ENCODE data around the gene SPINT2.

The SPINT2 gene

DNA sequence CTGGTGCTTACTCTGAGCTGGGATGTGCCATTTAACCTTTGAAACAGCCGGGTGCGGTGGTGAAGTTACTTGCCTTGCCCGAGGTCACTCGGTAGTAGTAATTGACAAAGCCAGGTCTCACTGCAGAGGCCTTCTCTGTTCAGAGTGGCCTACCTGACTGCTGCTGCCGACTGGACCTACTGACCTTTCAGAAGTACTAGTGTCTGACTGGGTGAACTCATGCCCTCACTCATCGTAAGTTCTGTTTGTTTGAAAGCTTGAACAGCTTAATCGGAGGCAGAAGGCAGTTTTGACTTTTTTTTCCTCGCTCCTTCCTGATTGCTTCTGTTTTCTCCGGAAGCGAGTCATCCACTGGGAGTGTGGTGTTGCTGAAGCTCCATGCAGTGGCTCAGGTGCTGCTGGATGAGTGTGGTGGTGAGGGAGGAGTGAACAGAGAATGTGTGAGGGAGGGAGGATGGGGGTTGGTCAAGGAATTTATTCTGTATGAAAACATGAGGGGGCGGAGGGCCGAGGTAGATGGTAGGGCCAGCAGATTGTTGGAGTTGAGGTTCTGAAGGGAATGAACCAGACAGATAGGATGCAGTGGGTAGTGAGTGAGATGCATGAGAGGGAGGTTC lies 2.7 kb downstream of the SPINT2 start:
- DNase-seq, result peak in 2 of 56 donors; percentile 12 to 20

DNA sequence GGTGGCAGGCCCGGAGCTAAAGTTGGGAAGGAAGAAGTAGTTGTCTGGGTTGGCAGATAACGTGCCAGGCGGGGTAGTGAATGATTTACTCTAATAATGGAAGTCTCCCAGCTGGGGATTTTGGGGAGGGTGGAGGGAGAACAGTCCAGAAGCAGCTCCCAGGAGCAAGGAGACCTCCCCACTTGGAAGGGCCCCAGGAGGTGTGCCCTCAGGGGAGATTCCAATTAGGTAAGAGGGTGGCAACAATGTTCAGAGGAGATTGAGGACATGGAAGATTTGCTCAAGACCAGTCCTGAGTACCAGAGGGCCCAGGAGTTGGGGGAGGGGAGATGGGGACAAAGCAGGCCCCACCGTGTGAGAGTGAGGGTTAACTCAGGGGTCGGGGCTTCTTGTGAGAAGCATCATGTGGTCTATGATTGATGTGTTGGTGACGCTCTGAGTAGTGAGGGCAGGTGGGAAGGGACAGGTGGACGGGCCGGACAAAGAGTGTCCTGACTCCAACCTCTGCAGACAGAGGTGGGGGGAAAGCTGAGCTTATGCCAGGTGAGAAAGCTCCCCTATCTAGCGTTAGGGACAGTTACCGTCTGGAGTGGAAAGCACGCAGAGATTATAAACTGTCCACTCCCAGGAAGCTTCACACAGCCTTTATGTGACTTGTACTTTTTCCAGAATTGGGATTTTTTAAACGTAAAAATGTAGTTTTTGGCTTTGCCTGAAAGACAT lies 3.5 kb downstream of the SPINT2 start:
- no peak for DNase-seq

DNA sequence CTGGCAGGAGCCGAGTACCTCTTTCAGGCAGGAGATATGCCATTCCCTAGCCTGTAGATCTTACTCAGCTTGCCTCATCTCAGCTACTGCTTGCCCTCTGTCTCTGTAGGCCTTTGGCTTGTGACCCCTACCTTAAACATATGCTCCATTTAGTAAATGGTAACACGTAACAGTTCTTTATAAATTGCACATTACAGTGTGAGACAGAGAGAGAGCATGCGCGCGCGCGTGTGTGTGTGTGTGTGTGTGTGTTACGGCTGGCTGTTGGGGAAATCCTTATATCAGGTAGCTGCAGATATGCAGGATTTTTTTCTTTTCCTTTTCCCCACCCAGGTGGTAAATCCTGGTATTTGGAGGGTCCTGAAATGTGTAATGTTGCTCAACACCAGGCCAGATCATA lies 4.2 kb downstream of the SPINT2 start:
- no peak for DNase-seq

DNA sequence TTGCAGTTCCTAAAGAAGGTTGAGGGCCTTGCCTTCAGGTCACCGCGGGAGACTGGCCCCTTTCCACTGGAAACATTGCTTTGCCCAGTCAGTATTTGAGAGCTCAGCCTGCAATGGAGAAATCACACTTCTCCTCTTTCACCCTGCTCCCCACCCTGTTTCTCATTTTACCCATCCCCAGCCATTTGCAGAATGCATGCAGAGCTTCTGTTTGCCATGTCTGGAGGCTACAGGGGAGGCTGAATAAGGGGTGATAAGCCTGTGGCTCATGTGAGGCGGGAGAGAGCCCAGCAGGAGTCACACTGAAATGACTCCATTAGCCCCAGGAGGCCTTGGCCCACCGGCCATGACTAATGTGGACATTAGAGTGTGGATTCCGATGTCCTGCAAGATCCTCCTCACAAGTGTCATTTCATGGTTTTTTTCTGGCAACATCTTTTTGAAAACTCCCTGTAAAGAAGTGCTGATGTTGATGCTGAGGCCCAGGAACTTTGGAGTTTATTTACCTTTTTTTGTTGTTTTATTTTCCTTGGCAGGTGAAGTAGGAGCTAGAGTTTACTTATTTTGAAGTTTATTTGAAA lies 6.3 kb downstream of the SPINT2 start:
- DNase-seq, result no peak

DNA sequence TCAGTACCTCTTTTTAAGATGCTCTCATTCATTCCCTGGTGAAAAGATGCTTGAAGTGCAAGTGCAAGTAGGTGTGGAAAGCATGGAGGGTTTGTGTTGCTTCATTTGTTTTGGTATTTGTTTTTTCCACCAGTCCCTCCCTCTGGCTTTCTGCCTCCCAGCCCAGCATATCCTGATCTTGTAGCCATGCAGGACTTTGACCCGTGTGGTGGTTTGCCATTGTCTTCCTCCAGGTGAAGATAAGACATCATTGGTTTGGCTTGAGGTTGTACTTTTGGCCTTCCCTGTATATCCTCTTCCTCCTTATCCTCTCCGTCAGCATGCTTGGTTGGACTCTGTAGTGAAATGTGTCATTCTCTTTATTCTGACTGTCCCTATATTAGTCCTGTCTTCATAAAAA lies 9.1 kb downstream of the SPINT2 start:
- DNase-seq, result no peak

DNA sequence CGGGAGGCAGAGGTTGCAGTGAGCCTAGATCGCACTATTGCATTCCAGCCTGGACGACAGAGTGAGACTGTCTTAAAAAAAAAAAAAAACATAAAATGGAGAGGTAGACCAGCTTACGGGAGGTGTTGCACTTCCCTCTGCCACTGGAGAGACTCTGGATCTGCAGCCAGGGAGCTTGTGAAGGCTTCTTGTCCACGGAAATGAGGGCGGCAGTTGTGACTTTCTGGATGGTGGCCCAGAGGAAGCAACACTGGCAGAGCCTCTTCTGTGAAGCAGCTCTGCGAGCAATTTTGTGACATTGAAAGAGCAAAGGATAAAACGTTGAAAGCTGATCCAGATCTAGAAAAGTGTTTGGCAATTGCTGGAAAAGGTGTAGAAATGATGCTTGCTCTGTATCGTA lies 10.4 kb downstream of the SPINT2 start:
- DNase-seq, result peak in 43 of 56 donors; percentile 8 to 83 (median 53)

DNA sequence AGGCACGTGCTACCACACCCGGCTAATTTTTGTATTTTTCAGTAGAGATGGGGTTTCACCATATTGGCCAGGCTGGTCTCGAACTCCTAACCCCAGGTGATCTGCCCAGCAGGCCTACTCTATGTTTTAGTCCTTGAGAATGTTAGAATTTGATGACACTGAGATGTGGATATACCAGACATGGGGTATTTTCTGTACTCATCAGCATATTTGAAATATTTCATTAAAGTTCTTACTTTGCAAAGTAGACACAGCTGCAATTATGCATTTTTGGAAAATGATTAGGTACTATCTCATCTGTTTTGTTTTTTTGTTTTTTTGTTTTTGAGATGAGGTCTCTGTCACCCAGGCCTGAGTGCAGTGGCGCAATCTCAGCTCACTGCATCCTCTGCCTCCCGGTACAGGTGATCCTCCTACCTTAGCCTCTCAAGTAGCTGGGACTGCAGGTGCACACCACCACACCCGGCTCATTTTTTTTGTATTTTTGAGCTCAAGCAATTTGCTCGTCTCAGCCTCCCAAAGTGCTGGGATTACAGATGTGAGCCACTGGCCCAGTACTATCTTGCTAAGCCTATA lies 12.7 kb downstream of the SPINT2 start:
- DNase-seq, result no peak

DNA sequence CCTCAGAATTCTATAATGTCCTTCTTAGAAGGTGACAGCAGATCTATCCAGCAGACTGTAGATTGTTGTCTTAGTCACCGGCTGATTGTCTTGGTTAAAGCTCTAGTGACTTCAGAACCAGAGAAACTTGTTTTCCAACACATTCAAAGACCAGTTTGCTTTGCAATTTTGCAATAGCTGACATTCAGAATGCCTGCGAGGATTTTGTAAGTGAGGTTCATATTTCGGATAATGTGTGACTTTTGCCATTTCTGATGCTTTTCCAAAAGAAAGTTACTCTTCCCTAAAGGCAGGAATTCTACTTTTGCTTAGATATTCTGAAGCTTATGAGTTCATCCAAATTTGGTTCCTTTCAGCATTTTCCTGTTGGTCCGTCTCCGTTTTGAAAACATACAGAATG lies 13.2 kb downstream of the SPINT2 start:
- no peak for DNase-seq

DNA sequence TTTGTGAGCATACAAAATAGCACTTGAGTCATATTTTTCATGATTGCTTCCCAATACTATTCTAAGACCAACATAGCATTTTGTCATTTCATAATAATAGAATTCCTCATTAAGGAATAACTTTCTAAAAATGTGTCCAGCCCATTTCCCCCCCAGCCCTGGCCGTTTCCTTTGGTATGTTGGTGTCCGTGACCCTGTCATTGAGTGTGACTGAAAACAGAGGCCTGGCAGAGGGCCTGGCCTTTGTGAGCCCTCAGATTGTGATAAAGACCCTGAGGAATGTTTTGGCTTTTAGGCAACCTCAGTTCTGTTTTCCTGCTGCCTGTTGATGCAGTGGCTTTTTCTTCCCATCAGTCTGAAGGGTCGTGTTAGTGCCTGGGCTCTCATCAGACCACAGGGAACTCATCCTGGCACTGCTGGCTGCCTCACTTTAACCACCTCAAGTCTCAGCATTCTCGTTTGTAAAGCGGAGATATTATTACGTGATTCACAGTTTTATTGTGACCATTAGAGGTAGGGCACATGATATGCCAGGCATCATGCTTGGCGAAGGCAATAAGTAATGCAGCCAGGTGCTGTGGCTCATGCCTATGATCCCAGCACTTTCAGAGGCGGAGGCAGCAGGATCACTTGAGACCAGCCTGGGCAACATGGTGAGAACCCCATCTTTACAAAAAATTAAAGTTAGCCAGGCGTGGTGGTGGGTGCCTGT lies 13.8 kb downstream of the SPINT2 start:
- DNase-seq, result no peak

DNA sequence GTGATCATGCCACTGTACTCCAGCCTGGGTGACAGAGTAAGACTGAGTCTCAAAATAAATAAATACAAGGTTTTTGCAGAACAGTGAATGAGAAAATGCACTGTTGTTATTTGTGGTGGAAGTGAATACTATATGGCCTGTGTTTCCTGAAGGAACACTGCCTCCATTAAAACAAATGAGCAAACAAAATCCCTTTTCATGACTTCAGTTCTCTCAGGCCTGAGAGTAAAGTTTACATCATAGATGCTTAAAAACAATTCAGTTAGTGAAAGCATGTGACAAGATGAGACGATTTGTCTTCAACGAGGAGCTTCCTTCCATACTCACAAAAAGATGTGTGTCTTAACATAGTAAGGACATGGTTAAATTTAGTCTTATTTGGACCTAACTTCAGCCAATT lies 14.4 kb downstream of the SPINT2 start:
- DNase-seq, result no peak

DNA sequence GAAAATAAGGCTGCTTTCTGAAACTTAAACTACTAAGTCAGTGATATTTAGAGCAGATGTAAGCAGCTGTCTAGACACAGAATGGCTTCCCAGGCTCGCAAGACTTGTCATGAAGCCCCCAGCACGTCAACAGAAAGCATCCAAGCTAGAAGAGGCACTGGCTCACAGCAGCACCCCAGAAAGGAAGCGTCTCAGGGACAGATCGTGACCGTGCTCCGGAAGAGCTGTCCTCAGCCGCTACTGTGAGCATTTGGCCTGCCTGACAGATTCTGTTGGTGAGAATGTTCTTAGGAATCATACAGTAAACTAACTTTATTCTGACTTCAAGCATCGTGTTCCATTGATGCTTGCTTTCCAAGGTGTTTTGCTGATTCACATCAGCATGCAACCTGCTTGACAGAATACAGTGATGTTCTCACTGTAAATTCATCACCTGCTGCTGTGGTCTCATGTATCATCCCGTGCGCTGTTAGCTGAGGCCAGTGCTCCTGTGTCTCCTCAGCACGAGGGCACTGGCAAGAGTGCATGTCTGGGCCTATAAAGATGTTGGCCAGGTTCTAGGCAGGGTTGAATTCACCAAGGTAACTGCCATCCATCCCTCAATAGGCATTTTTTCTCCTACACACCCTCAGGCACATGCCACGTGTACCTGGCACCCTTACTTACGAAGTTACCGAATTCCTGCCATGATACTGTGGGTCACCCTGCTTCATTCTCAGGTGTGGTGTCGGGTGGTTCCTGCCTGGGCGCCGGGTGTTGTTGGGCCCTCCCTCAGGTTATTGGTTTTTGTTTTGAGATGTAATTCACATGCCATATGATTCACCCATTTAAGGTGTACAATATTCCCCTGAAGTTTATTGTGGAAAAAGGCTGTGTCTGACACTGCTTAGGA lies 15.9 kb downstream of the SPINT2 start:
- DNase-seq, result no peak

DNA sequence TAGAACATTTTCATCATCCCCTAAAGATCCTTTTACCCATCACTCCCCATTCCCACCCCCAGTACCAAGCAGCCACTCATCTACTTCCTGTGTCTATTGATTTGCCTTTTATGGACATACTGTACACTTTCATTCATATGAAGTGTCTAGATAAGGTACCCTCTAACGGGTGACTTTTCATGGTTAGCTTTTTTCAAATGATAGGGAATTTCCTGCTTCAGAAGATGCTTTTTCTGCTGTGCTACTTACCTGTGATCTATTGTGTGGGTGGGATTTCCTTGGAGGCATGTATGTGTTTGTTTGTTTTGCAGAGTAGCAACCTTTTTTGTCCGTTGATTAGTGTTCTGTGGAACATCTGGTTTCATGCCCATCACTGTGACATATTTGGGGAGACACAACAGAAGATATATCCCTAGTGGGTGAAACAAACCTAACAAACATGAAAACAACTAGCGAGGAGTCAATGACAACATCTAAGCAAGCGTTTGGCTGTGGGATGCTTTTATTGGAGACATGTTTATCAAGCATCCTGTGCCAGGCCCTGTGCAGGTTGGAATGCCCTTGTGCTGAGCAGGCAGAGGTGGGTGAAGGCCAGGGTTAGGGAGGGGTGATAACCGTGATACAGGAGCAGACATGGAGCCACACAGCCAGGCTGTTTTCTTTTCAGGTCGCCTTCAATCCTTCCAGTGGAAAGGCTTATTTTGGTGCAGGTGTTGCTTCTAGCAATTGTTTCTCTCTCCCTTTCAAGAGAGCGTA lies 17.6 kb downstream of the SPINT2 start:
- DNase-seq, result peak in 1 of 56 donors; percentile 22

DNA sequence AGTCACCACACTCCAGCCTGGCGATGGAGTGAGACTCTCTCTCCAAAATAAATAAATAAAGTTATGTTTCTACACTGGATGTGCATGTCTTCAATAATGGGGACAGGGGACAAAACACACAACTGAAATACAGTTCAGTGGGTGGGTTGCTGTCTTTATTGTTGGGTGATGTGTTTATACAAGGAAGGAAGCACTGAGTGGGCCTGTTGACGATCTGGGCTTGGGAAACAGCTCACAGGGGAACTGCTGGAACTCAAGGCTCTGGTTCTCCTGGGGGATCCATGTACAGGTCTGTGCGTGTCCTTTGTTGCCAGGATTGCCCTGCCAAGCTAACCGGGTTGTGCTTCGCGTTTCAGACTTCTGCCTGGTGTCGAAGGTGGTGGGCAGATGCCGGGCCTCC lies 18.9 kb downstream of the SPINT2 start:
- no peak for DNase-seq

DNA sequence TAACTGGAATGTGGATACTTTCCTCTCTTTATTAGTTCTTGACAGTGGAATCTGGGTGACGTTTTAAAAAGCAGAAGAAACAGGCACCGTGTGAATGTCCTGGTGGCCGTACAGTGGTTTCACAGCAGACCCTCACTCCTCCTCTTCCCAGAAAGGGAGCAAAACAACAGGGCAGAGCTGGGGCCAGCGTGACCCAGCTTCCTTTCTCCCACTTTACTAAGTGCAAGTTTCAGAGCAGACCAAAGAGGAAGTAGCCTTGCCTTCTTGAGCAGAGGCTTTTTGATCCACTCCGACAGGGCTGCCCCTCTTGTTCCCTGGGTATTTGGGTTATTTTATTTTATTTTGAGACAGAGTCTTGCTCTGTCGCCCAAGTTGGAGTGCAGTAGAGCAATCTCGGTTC lies 20.0 kb downstream of the SPINT2 start:
- DNase-seq, result peak in 2 of 56 donors; percentile 4 to 37

DNA sequence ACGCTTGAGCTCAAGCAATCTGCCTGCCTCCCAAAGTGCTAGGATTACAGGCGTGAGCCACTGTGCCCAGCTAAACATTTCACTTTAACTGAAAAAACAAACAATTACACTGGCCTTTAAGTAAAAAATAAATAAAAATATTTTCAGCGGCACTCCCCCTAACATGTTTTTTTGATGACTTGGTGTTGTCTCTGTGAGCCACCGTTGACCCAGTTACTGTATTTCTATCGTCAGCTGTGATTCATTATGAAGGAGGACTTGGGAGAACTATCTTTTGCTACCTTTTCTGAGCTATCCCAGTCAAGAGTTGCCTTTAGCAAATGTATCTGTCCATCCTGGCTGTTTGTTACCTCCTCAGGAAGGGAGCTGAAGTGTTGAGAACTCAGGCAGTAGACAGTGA lies 21.2 kb downstream of the SPINT2 start:
- no peak for DNase-seq

DNA sequence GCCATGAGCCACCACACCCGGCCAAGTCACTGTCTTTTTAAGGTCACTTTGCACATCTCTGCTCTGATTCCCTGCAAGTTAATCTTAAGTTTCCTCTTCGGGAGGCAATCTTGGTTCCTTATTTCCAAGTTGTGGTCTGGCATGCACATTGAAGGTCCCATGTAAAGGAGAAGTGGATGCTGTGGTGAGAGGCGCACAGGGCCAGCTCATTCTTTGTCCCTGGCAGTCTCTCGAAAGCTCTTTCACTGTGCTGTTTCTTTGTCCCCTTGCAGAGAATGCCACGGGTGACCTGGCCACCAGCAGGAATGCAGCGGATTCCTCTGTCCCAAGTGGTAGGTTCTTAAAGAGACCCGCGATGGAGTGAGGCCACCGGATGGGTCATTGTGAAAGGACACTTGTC lies 23.2 kb downstream of the SPINT2 start:
- DNase-seq, result peak in 5 of 56 donors; percentile 8 to 29 (median 11)

DNA sequence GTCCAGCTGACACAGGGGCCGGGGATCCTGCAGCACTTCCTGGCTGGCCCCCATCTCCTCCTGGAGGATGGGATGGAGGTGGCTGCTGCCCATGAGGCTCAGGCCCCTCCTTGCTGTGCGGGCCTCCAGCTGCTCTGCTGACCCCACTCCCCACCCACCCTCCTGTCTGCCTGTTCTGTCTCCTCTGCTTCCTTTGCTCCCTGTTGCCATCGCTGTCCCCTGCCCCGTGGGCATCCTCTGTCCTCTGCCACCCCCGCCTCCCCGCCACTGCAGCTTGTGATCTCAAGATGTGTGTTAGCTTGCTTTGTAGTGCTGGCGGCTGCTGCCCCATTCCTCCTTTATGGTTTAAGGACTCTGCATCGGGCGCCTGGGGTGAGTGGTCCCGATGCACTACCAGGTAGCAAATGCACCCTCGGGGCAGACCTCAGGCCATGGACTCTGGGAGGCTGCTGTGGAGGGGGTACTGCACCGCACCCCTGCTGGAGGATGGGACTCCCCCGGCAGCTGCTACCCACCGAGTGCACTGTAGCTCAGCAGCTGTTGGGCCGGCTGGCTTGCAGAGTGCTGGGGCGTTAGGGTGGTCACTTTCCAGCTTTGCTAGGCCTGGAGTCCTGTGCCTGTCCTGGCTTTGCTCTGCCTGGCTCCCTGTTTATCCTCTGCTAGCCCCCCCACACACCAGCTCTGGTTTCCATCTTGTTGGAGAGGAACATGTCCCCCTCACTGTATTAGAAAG lies 23.9 kb downstream of the SPINT2 start:
- no peak for DNase-seq

DNA sequence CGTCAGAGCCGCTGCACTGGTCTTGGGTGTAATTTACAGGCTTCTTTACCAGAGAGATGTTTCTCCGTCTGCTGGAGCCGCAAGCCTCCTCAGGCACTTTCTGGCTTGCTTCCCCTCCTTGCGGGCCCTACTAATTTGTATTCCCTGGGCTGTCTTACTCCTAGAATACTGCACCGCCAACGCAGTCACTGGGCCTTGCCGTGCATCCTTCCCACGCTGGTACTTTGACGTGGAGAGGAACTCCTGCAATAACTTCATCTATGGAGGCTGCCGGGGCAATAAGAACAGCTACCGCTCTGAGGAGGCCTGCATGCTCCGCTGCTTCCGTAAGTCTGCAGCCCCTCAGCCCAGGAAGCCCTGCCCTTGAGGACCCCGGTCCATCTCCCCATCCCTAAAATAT lies 25.6 kb downstream of the SPINT2 start:
- DNase-seq, result peak in 4 of 56 donors; percentile 18 to 41 (median 31)

DNA sequence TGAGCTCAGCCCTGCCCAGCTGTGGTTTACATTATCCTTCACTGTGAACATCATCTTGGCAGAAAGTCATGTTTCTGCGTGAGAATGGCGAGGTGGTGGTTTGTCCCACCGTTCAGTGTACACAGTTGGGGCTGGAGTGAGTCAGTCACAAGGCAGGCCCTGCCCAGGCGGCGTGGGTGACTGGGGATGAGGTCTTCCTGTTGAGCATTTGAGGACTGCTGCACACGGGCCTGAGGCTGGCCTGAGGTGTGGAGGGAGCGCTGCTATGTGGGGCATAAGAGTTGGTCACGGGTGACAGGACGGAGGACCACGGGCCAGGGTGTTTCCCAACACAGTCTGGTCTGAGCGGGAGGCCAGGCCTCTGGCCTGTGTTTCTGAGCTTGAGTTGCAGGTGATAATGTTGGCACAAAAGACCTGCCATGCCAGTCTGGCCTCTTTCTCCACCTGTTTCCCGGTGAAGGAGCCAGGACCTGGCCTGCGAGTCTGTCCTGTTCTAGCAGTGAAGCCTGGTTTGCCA lies 26.3 kb downstream of the SPINT2 start:
- no peak for DNase-seq
